Measurements from ENCODE around the gene THBD.

DNA sequence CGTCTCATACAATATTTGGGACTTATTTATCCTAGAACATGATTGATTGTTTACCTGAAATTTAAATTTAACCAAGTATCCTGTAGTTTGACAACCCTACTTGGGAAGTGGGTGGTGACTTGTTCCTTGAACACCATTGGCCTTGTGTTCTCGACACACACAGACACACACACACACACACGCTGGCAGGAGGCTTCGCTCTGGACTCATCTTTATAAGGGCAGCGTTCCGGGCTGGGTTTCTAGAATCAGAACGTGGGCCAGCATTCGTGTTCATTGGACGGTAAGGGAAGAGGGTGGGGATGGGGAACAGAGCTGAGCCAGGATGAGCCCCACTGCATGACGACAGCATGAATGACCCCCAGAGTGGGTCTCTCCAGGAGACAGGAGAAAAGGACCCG, 30.5 kb downstream of the THBD start:
- TF ChIP-seq, protein P1, sequence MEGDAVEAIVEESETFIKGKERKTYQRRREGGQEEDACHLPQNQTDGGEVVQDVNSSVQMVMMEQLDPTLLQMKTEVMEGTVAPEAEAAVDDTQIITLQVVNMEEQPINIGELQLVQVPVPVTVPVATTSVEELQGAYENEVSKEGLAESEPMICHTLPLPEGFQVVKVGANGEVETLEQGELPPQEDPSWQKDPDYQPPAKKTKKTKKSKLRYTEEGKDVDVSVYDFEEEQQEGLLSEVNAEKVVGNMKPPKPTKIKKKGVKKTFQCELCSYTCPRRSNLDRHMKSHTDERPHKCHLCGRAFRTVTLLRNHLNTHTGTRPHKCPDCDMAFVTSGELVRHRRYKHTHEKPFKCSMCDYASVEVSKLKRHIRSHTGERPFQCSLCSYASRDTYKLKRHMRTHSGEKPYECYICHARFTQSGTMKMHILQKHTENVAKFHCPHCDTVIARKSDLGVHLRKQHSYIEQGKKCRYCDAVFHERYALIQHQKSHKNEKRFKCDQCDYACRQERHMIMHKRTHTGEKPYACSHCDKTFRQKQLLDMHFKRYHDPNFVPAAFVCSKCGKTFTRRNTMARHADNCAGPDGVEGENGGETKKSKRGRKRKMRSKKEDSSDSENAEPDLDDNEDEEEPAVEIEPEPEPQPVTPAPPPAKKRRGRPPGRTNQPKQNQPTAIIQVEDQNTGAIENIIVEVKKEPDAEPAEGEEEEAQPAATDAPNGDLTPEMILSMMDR (IDR thresholded peaks at IDR 0.05): no peak
- no peak for TF ChIP-seq POLR2A (IDR thresholded peaks at IDR 0.05)
